DOHH2 (cell line): ENCODE measurements around the gene ERBB2.

Experiments used
- H3F3A ChIP-seq: fragments of 200-600 bp; sonication (generic), shearing (Covaris generic); 2 replicates; pipeline ENCODE4 v1.6.0; 2016; ENCODE audit warnings: antibody characterized with exemption, mild to moderate bottlenecking; ENCODE audit not compliant: control insufficient read depth, insufficient read depth
- H3K27ac ChIP-seq: fragments of 200-600 bp; sonication (generic); 2 replicates; pipeline ENCODE4 v1.5.1; 2014; ENCODE audit warnings: low read depth, mild to moderate bottlenecking, low read length, moderate library complexity
- H3K27me3 ChIP-seq: fragments of 200-600 bp; sonication (generic); 2 replicates; pipeline ENCODE4 v1.6.1; 2014; ENCODE audit warnings: mild to moderate bottlenecking, low read length, mixed read lengths; ENCODE audit not compliant: control insufficient read depth
- H3K36me3 ChIP-seq: fragments of 200-600 bp; sonication (generic); 2 replicates; pipeline ENCODE4 v1.6.1; 2014; ENCODE audit warnings: mild to moderate bottlenecking, low read length, moderate library complexity, mixed read lengths; ENCODE audit not compliant: control insufficient read depth
- H3K4me1 ChIP-seq: fragments of 200-600 bp; sonication (generic); 2 replicates; pipeline ENCODE4 v1.6.1; 2014; ENCODE audit warnings: mild to moderate bottlenecking, low read length, mixed read lengths; ENCODE audit not compliant: control insufficient read depth
- H3K4me2 ChIP-seq: fragments of 200-600 bp; sonication (generic); 2 replicates; pipeline ENCODE4 v1.6.0; 2014; ENCODE audit warnings: mild to moderate bottlenecking, low read length, moderate library complexity
- H3K4me3 ChIP-seq: fragments of 200-600 bp; sonication (generic); 2 replicates; pipeline ENCODE4 v1.5.1; 2014; ENCODE audit warnings: mild to moderate bottlenecking, low read length, mixed read lengths
- H3K79me2 ChIP-seq: fragments of 200-600 bp; sonication (generic); 2 replicates; pipeline ENCODE4 v1.6.1; 2014; ENCODE audit warnings: mild to moderate bottlenecking, low read length, mixed read lengths; ENCODE audit not compliant: control insufficient read depth
- H3K9me2 ChIP-seq: fragments of 200-600 bp; sonication (generic); replicated peaks from 2 replicates; pipeline ENCODE4 v1.6.1; 2014; ENCODE audit warnings: mild to moderate bottlenecking, low read length, mixed read lengths; ENCODE audit not compliant: control insufficient read depth
- H3K9me3 ChIP-seq: fragments of 200-600 bp; sonication (generic); 2 replicates; pipeline ENCODE4 v1.6.1; 2014; ENCODE audit warnings: antibody characterized with exemption, low read length, mixed read lengths; ENCODE audit not compliant: control insufficient read depth, insufficient read depth
- H4K20me1 ChIP-seq: fragments of 200-600 bp; sonication (generic); 2 replicates; pipeline ENCODE4 v1.6.0; 2014; ENCODE audit warnings: low read depth, mild to moderate bottlenecking, antibody characterized with exemption, low read length, moderate library complexity; ENCODE audit not compliant: control insufficient read depth, insufficient read depth
- CTCF ChIP-seq: fragments of 200-600 bp; sonication (generic); IDR thresholded peaks from one replicate; pipeline ENCODE4 v1.5.1; 2014; ENCODE audit warnings: antibody characterized with exemption, mild to moderate bottlenecking, low read depth, low read length; ENCODE audit not compliant: poor library complexity, severe bottlenecking
- EZH2phosphoT487 ChIP-seq: fragments of 200-600 bp; sonication (generic); IDR thresholded peaks from 2 replicates; pipeline ENCODE4 v1.6.1; 2017; ENCODE audit warnings: borderline replicate concordance, mild to moderate bottlenecking, antibody characterized with exemption, low read length, moderate library complexity, mixed read lengths

ERBB2 gene

GRCh38 chr17:39706383-39706782, 6.5 kb downstream of the ERBB2 start:
- Histone ChIP-seq H3F3A (0 out of 2 replicates have a peak, but pooled peaks cover 2% of the 10 kb centered on the region), H3K4me1 (peaks cover 19% of the 10 kb centered on the region), H3K27me3 (peaks cover 8% of the 10 kb centered on the region; the same call in 1 of the 2 replicates), H3K9me2 (no peaks in the 10 kb centered on the region), H3K4me3 (no peak overlapping the region), H3K27ac (no peak overlapping the region), H3K79me2 (no peaks in the 10 kb centered on the region), H3K9me3 (no peaks in the 10 kb centered on the region), H4K20me1 (no peaks in the 10 kb centered on the region), H3K4me2 (no peak overlapping the region), H3K36me3 (no peaks in the 10 kb centered on the region)
- no peak for TF ChIP-seq EZH2phosphoT487
- TF ChIP-seq CTCF, result no peak

GRCh38 chr17:39706921-39707337, 7.1 kb downstream of the ERBB2 start:
- Histone ChIP-seq H3K79me2 (no peaks in the 10 kb centered on the region), H3K4me3 (no peak overlapping the region), H3K27ac (no peak overlapping the region), H4K20me1 (no peaks in the 10 kb centered on the region), H3K27me3 (peaks cover 2% of the 10 kb centered on the region; the same call in 1 of the 2 replicates), H3F3A (0 out of 2 replicates have a peak, but pooled peaks cover 2% of the 10 kb centered on the region), H3K36me3 (no peaks in the 10 kb centered on the region), H3K9me3 (no peaks in the 10 kb centered on the region), H3K4me1 (peaks cover 19% of the 10 kb centered on the region), H3K4me2 (no peak overlapping the region), H3K9me2 (no peaks in the 10 kb centered on the region)
- TF ChIP-seq CTCF, result no peak
- no peak for TF ChIP-seq EZH2phosphoT487

GRCh38 chr17:39709319-39709997, 9.6 kb downstream of the ERBB2 start:
- H4K20me1 ChIP-seq, result no peaks in the 10 kb centered on the region
- no peaks in the 10 kb centered on the region for H3F3A ChIP-seq
- H3K9me3 ChIP-seq, result no peaks in the 10 kb centered on the region
- no peak overlapping the region for H3K4me3 ChIP-seq
- H3K4me2 ChIP-seq, result no peak overlapping the region
- peaks cover 15% of the 10 kb centered on the region for H3K4me1 ChIP-seq
- H3K36me3 ChIP-seq, result no peaks in the 10 kb centered on the region
- no peaks in the 10 kb centered on the region for H3K79me2 ChIP-seq
- no peak overlapping the region for H3K27ac ChIP-seq
- H3K9me2 ChIP-seq, result no peaks in the 10 kb centered on the region
- no peak for TF ChIP-seq EZH2phosphoT487
- TF ChIP-seq CTCF, result no peak
- H3K27me3 ChIP-seq, result no peaks in the 10 kb centered on the region
